Stimulated activated CD4-positive, alpha-beta T cell treated with anti-CD3 and anti-CD28 coated beads, Interleukin-1b, Interleukin-23, amount 100 ng/mL, for 1 hour (primary cell): ENCODE results near the gene CGB8.
"Not testable (repeated sequence)": the region's sequence is repeated elsewhere in the genome, so short reads cannot be mapped to it uniquely, and the experiment has no call there.

Experiments used
- DNase-seq, 2 donors: peaks; one replicate each; pipeline ENCODE4 v3.0.0-alpha.2; 2020; ENCODE audit warnings: low read depth in 2 of 2

The CGB8 gene

GRCh38 chr19:49064768-49065611 is 16.1 kb upstream of the CGB8 start, which contains the start of gene NTF4:
NTF4 (minus strand) TSS chr19:49064818; CDS start chr19:49061997, 2,821 bp downstream.
- no peak for DNase-seq

DNA sequence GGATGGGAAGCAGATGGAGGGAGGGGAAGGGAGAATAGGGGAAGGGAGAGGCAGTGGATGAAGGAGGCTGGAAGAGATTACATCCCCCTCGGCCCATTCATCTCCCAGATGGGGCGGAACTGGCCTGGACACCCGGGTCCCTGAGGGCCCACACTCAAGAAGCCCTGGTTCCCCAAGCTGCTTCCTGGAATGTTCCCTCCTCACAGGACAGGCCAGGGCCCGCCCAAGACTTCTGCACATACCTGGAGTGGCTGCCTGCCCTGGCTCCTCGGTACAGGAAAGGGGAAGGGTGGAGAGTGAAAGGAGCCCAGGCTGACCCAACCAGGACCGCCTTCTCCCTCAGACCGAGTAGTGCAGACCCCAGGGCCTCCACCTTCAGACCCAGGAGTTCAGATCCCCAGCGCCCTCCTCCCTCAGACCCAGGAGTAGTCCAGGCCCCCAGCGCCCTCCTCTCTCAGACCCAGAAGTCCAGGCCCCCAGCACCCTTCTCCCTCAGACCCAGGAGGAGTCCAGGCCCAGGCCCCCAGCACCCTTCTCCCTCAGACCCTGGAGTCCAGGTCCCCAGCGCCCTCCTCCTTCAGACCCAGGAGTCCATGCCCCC is 15.2 kb upstream of the CGB8 start:
- no peak for DNase-seq

DNA sequence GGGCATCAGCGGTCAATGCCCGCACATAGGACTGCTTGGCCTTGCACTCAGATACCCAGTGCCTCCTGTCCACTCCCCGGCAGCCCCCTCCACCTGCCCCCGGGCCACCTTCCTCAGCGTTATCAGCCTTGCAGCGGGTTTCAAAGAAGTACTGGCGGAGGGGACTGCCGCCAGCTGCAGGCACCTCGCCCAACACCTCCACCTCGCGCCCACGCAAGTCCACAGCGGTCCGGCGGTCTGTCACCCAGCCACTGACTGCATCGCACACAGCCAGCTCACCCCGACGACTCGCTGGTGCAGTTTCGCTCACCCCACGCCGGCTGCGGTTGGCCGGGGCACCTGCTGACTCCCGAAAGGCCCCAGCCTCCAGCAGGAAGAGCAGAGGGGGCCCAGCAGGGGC is 12.5 kb upstream of the CGB8 start:
- no peak for DNase-seq

- no peak for DNase-seq
Measured at GRCh38 chr19:49061000-49061399, 12.1 kb upstream of the CGB8 start.

- DNase-seq = no peak
Measured at GRCh38 chr19:49059053-49059452, 10.1 kb upstream of the CGB8 start.

GRCh38 chr19:49058562-49058961 is 9.7 kb upstream of the CGB8 start:
- no peak for DNase-seq

- no peak for DNase-seq
Measured at GRCh38 chr19:49057636-49058234, 8.8 kb upstream of the CGB8 start, which contains the start of gene CGB7. CGB7 (minus strand) TSS chr19:49057749; CDS start chr19:49055375, 2,374 bp downstream.

GRCh38 chr19:49056902-49057596 is 8.1 kb upstream of the CGB8 start:
- not testable (repeated sequence) for DNase-seq

DNA sequence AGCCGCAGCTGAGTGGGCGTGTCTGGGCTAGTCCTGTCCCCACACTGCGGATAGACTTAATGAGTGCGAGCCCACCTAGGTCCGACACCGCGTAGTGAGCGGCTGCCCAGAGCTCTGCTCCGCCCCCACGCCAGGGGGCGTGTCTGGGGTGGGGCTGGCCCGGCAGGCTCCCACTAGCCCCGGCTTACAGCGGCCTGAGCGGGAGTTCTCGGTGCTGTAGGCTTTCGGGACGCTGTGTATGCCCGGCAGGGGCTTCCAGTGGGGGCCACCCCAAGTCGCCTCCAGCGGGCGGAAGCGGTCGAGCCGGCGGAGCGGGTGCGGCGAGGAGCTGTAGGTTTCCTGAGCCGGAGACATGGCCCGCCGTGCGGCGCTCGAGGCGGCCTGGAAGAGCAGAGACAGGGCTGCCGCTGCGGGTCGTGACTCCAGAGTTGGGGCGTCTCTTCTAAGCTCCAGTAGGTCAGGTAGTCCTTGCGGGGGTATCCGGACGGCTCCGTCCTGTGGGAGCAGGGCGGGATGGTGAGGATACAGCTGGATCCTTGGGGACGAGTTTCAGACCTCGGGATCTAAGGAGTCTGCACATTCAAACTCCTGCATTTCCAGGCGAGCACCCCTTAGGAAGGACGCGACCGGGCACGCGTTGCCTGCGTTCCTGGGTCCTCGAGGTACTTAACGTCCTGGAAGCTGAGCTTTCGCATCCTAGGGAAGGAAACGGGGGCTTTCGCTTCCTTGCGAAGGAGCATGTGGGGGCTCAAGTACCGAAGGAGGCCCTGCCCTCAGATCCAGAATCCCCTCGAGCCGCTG is 7.4 kb upstream of the CGB8 start:
- no peak for DNase-seq

DNA sequence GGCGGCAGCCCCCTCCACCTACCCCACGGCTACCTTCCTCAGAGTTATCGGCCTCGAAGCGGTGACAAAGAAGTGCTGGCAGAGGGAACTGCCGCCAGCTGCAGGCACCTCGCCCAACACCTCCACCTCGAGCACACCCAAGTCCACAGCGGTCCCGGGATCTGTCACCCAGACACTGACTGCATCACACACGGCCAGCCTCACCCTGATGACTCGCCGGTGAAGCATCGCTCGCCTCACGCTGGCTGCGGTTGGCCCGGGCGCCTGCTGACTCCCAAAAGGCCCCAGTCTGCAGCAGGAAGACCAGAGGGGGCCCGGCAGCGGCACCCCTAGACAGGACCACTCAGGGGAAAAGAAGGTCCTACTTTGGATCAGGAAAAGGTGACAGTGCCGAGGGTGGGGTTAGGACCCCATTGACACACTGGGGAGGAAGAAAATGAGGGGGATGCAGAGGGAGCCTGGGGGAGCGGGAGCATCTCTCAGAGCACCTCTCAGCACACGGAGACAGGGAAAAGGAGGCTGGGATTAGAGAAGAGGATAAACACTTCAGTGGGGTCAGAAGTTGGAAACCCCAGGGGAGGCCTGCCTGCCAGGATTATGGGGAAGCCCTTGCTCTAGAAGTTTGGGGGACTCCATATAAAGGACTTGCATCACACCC is 1.6 kb upstream of the CGB8 start:
- not testable (repeated sequence) for DNase-seq

DNA sequence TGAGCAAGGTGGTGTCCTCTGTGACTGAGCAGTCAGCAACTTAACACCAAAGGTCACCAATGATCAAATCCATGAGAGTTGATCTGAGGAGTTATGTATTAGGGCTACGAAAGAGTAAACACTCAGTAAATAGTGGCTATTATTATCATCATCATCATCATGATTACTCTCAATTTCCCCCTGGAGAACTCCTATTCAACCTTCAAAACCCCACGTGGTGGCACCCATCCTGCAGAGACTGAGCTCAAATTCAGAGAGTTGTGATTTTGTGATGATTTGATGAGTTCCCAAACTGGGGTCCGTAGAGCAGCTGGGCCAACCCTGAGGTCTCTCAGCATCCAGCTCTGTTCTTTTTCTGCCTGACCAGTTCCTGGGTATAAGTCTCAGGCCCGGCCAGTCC is 923 bp upstream of the CGB8 start:
- DNase-seq = not testable (repeated sequence)

DNA sequence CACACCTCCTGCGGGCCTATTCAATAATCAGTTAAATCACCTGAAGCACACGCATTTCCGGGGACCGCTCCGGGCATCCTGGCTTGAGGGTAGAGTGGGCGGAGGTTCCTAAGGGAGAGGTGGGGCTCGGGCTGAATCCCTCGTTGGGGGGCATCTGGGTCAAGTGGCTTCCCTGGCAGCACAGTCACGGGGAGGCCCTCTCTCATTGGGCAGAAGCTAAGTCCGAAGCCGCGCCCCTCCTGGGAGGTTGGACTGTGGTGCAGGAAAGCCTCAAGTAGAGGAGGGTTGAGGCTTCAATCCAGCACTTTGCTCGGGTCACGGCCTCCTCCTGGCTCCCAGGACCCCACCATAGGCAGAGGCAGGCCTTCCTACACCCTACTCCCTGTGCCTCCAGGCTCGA is 5.4 kb downstream of the CGB8 start, which contains the start of gene CGB5:
CGB5 (plus strand) TSS at position 301 of the 400 bp plus-strand sequence. CDS start 362 bp downstream, outside the sequence.
- not testable (repeated sequence) for DNase-seq

- not testable (repeated sequence) for DNase-seq
Measured at GRCh38 chr19:49042666-49043065, 6.2 kb downstream of the CGB8 start.

DNA sequence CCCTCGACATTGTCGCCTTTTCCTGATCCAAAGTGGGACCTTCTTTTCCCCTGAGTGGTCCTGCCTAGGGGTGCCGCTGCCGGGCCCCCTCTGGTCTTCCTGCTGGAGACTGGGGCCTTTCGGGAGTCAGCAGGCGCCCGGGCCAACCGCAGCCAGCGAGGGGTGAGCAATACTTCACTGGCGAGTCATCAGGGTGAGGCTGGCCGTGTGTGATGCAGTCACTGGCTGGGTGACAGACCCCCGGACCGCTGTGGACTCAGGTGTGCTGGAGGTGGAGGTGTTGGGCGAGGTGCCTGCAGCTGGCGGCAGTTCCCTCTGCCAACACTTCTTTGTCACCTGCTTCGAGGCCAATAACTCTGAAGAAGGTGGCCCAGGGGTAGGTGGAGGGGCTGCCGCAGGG is 6.7 kb downstream of the CGB8 start:
- DNase-seq = no peak

DNA sequence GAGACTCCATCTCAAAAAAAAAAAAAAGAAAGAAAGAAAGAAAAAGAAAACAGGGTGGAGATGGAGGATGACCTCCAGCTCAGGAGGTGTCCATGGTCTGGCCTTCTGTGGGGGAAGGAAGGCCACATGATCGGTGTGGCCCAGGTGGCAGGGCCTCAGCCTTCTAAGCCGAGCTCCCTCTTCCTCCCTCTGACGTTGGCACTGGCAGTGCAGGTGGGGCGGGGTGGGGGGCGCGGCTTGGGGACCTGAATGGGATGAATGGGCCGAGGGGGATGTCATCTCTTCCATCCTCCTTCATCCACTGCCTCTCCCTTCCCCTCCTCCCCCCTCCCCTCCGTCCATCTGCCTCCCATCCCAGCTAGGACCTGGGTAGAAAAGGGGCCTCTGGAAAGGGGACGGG is 9.2 kb downstream of the CGB8 start:
- DNase-seq = not testable (repeated sequence)

DNA sequence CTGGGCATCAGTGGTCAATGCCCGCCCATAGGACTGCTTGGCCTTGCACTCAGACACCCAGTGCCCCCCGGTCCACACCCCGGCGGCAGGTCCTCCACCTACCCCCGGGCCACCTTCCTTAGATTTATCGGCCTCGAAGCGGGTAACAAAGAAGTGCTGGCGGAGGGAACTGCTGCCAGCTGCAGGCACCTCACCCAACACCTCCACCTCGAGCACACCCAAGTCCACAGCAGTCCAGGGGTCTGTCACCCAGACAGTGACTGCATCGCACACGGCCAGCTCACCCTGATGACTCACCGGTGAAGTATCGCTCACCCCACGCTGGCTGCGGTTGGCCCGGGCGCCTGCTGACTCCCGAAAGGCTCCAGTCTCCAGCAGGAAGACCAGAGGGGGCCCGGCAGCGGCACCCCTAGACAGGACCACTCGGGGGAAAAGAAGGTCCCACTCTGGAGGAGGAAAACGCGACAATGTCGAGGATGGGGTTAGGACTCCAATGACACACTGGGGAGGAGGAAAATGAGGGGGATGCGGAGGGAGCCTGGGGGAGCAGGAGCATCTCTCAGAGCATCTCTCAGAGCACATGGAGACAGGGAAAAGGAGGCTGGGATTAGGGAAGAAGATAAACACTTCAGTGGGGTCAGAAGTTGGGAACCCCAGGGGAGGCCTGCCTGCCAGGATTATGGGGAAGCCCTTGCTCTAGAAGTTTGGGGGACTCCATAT is 10.2 kb downstream of the CGB8 start:
- not testable (repeated sequence) for DNase-seq

DNA sequence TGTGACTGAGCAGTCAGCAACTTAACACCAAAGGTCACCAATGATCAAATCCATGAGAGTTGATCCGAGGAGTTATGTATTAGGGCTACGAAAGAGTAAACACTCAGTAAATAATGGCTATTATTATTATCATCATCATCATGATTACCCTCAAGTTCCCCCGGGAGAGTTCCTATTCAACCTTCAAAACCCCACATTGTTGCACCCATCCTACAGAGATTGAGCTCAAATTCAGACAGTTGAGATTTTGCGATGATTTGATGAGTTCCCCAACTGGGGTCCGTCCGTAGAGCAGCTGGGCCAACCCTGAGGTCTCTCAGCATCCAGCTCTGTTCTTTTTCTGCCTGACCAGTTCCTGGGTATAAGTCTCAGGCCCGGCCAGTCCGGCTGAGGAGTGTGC is 10.8 kb downstream of the CGB8 start:
- not testable (repeated sequence) for DNase-seq

DNA sequence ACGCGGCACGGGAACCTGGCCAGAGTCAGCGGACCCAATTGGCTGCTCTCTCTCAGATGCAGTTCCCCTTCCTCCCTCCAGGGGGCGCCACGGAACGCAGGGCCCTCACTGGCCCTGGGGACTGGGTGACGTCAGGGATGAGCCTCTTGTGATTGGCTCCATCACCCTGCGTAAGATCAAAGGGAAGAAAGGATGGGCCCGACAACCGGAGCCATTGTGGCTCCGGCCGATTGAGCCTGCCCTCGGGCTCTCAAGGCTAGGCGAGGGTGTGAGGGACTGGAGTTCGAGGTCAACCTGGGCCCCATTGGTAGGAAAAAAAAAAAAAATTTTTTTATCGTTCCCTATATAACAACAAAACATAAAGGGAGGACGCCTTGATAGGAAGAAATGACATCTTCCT is 12.1 kb downstream of the CGB8 start, which contains the start of gene CGB1:
CGB1 (minus strand) TSS at position 81 of the 400 bp plus-strand sequence. CDS start 184 bp downstream, outside the sequence.
- DNase-seq = not testable (repeated sequence)

GRCh38 chr19:49031642-49032301 is 17.1 kb downstream of the CGB8 start, which contains the start of gene CGB2:
CGB2 (plus strand) TSS chr19:49031890; CDS start chr19:49032096, 206 bp downstream.
- not testable (repeated sequence) for DNase-seq
